ENCODE data around the gene SNX32.

SNX32 gene

DNA sequence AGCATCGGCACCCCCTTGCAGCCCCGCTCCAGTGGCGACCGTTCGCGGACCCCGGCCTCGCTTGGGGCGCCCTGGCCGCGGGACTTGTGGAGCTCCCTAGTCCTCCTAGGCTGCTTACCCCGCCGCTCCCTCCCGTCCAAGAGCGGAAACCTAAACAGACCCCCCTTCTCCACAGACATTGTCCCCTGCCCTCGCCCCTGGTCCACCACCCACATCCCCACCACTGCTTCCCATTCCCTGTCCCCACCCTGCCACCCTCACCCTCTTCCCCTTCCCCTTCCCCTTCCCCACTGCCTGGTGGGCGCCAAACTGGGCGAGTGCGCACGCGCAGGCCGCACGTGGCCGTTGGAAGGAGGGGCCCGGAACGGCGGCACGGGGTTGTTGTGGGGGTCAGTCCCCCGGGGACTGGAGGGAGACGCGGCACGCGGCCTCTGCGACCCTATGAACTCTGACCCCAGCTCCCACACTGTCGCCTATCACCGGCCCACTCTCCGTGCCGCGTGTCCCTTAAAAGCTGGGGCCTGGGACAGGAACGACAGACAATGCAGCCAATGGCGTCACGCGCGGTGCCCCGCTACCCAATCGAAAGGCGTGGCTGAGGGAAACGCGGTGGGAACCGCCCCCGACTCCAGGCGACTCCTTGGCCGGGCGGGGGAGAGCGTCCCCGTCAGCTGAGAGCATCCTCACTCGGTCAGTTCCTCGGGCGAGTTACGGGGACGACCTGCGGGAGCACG is at the start of gene SNX32:
Gene SNX32, plus strand, starts transcription at position 667 of the 734 bp plus-strand sequence. CDS start 103 bp downstream, outside the sequence.
- peaks cover 17% of the 10 kb centered on the region for H3K27me3 Mint-ChIP-seq
- no peaks in the 10 kb centered on the region for H3K9me3 Mint-ChIP-seq
- no peak within 1 kb of the TSS for H3K27ac Mint-ChIP-seq
- no peak within 1 kb of the TSS for H3K4me3 Mint-ChIP-seq
- H3K4me1 Mint-ChIP-seq (ENCODE audit: low read depth), result peaks cover 37% of the 10 kb centered on the region
- H3K36me3 Mint-ChIP-seq (ENCODE audit: low read depth), result no peaks in the 10 kb centered on the region

- no peaks in the 10 kb centered on the region for H3K36me3 Mint-ChIP-seq (ENCODE audit: low read depth)
- H3K4me1 Mint-ChIP-seq (ENCODE audit: low read depth), result peaks cover 30% of the 10 kb centered on the region
- no peaks in the 10 kb centered on the region for H3K9me3 Mint-ChIP-seq
- H3K4me3 Mint-ChIP-seq, result peak overlapping the region; percentile 30
- H3K27me3 Mint-ChIP-seq, result peaks cover 50% of the 10 kb centered on the region
- no peak overlapping the region for H3K27ac Mint-ChIP-seq
Measured at GRCh38 chr11:65785319-65786007, 48.3 kb upstream of the SNX32 start.

DNA sequence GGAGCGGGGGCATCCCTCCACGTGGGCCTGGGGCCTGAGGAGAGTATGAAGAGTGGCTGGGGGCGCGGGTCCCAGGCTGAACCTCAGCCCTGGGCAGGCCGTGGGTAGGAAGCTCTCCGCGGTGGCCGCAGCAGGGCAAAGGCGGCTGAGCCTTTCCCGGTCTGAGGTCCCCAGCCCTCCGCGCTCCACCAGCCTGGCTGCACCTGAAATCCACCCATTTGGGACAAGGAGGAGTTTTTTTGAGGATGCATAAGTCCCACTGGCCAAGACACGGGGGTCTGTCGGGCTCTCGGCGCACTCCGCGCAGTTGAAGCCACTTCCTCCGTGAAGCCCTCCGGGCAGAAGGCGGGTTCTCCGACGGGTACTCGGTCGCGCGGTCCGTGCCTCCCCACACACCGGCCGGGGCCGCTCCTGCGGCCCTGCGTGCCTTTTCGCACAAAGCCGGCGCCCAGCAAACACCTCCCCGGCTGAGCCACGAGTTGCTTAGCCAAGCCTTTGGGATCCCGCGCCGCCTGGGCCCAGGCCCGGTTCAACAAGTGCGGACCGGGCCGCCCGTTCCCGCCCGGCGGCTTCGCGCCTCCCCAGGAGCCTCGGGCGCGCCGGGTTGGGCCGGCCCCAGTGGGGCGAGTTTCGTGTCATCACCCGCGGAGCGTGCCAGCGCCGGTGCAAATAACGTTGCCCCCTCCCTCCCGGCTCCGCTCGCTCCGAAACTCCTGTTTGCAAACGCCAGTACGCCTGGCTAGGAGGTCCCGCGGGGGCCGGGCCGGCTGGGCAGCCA is 47.6 kb upstream of the SNX32 start:
- H3K36me3 Mint-ChIP-seq (ENCODE audit: low read depth), result no peaks in the 10 kb centered on the region
- no peak overlapping the region for H3K27ac Mint-ChIP-seq
- no peak overlapping the region for H3K4me3 Mint-ChIP-seq
- H3K4me1 Mint-ChIP-seq (ENCODE audit: low read depth), result peaks cover 31% of the 10 kb centered on the region
- H3K27me3 Mint-ChIP-seq, result peaks cover 54% of the 10 kb centered on the region
- H3K9me3 Mint-ChIP-seq, result no peaks in the 10 kb centered on the region

DNA sequence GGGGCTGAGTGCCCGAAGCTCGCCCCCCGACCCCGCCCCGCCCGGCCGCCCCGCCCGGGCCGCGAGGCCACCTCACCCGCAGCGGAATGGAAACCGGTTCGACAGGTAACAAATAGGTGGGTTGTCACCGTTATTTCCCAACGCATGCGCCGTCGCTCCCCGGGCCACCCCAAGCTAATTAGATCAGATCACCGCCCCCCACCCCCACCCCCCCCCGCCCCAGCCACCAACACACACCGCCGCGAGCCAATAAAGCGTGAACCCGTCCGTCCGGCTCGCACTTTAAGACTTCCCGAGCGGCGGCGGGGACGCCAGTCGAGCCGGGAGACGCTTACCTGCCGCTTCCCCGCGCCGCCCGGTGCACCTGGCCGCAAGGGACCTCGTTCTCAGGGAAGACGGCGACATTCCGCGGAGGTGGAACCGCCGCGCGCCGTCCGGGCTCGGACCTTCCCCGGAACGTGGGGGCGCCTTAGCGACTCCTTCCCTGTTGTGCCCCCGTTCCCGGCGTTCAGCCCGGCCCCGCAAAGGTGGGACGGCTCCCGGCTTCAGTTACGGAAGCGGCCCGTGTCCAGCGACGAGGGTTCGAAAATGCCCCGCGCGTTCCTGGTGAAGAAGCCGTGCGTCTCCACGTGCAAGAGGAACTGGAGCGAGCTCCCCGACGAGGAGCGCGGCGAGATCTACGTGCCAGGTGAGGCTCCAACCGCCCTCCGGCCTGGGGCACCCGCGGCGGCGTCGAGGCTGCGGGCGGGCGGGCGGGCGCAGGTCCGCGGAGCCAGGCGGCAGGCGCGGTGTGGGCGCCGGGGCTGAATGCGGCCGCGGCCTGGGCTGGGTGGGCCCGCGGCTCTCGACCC is 46.8 kb upstream of the SNX32 start, which contains the start of gene OVOL1:
Gene OVOL1, plus strand, starts transcription at position 278 of the 851 bp plus-strand sequence. Its CDS starts 311 bp downstream, at position 589.
- no peaks in the 10 kb centered on the region for H3K9me3 Mint-ChIP-seq
- peak within 1 kb of the TSS; percentile 70 for H3K4me3 Mint-ChIP-seq
- no peak within 1 kb of the TSS for H3K27ac Mint-ChIP-seq
- H3K27me3 Mint-ChIP-seq, result peaks cover 54% of the 10 kb centered on the region
- peaks cover 37% of the 10 kb centered on the region for H3K4me1 Mint-ChIP-seq (ENCODE audit: low read depth)
- H3K36me3 Mint-ChIP-seq (ENCODE audit: low read depth), result no peaks in the 10 kb centered on the region

DNA sequence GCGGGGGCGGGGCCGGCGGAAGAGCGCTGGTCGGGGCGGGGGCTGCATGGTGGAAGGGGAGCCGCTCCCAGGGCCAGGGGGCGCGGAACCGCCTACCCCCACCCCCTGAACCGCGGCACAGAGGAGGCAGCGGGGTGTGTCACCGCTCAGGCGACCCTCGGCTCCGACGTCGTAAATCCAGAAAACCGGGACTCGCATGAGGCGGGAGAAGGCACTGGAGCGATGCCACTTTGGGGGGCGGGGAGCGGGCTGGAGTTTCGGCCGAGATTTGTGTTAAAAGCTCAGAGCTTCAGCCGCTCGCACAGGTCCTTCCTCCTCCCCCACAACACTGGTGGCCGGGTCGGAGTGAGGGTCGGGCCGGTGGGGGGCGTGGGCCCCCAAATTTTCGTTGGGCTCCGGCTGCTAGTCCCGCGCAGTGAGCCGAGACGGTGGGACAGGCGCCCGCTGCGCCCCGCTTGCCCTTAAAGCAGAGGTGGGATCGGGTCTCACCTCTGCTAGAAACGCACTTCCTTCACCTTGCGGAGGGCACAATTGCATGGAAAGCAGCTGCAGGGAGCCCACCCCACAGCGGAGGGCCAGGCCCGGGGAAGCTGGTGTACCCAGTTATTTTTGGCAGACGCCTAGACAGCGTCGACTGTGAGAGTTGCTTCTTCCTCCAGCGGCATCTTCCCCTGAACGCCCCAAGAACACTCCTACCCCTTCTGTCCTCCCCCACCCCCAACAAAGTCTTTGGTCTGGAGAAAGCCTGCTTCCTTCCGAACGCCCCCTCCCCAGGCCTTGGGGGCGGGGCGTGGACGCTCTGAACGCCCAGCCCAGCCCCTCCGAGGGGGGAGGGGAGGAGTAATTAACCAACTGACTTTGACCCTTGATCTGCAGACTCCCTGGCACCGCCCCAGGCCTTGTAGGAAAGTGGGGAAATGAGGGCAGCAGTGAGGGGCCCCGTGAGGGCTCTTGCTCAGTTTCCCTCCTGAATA is 45.8 kb upstream of the SNX32 start:
- Mint-ChIP-seq H3K36me3 (ENCODE audit: low read depth) (no peaks in the 10 kb centered on the region), H3K4me3 (peak overlapping the region; percentile 70), H3K27me3 (peaks cover 52% of the 10 kb centered on the region), H3K4me1 (ENCODE audit: low read depth) (peaks cover 39% of the 10 kb centered on the region), H3K9me3 (no peaks in the 10 kb centered on the region), H3K27ac (no peak overlapping the region)

DNA sequence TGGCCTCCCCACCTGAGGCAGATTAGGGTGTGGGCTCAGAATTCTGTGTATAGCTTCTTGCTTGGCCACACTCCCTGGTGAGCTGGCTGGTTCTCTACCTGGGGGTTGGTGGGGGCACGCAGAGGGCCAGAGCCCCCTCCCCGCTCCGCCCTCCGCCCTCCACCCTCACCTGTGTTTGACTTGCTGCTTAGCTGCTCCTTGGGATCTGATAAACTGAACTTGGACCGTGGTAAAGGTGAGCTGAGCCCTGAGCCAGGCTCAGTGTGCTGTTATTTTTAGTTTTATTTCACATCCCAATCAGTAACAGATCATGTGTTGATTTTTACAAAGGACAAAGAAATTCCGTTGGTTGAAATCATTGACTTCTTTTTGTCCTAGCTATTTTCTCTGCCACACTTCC is 44.9 kb upstream of the SNX32 start:
- H3K4me1 Mint-ChIP-seq (ENCODE audit: low read depth), result peaks cover 36% of the 10 kb centered on the region
- H3K4me3 Mint-ChIP-seq, result no peak overlapping the region
- no peaks in the 10 kb centered on the region for H3K9me3 Mint-ChIP-seq
- H3K36me3 Mint-ChIP-seq (ENCODE audit: low read depth), result no peaks in the 10 kb centered on the region
- peaks cover 46% of the 10 kb centered on the region for H3K27me3 Mint-ChIP-seq
- no peak overlapping the region for H3K27ac Mint-ChIP-seq

DNA sequence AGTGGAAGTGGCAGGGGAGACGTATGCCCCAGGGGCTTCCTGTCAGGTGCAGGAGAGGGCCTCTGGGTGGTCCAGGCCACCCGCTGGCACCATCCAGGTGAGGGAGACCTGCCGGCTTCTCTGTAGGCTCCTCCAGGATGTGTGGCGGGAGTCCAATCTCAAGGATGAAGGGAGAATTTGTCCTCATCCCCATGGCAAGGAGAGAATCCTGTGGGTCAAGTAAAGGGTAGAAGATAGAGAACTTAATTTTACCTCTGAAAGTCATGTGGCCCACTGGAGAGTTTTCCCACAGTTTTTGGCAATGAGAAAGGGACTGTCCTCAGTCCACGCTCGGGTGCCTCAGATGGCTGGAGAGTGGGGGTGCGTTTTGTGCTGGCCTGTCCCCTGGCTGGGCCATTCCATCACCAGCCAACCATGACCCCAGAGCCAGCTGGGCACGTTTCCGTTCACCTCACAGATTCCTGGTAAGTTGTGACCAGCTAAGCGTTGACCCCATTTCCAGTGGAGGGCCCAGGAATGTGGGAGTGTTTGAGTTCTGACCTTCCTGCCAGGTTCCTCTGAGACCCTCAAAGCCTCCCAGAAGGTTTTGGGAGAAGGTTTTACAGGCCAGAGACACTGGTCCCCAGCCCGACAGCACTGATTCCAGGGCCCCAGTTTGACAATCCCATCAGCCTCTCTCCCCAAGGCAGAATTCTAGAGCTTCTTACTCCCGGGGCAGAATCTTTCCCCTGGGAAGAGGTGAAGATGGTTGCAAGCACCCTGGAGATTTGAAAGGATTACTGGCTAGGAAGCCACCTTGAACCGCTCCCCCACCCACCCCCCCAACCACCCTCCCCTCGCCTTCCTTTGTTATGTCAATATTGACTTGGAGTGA is 44.3 kb upstream of the SNX32 start:
- Mint-ChIP-seq H3K36me3 (ENCODE audit: low read depth) (no peaks in the 10 kb centered on the region), H3K27me3 (peaks cover 41% of the 10 kb centered on the region), H3K4me3 (no peak overlapping the region), H3K9me3 (no peaks in the 10 kb centered on the region), H3K27ac (no peak overlapping the region), H3K4me1 (ENCODE audit: low read depth) (peaks cover 36% of the 10 kb centered on the region)

DNA sequence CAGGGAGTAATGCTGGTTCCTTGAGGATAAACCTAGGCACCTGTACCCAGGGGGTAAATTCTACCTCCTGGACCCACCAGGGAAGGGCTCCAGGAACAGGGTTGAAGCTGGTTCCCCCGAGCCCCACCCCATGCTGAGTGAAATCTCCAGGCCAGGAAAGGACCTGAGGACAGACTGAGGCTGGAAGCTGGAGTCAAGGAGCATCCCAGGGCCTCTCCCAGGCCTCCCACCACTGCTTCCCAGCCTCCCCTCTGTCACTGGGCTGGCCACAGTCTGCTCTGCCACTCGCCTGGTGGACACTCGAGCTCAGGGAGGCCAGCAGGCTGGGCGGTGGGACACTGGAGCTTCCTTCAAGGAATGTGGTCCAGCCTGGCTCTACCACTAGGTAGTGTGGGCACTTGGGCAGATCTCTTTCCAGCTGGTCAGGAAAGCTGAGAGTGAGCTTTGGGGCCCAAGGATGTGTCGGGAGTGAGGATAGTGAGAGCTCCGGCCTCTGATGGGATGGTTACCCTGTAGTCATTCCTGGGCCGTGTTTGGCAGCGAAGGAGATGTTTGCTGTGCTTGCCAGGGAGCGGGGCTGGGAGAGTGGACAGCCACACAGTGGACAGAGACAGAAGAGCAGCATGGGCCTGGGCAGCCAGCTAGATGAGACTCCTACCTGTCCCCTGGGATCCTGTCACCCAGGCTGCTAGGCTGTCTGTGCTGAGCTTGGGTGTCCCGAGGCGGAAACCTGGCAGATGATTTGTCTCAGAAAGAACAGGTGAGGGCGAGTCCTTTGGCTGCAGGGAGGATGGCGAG is 43.5 kb upstream of the SNX32 start:
- H3K9me3 Mint-ChIP-seq, result no peaks in the 10 kb centered on the region
- no peak overlapping the region for H3K27ac Mint-ChIP-seq
- H3K27me3 Mint-ChIP-seq, result peaks cover 36% of the 10 kb centered on the region
- H3K4me3 Mint-ChIP-seq, result no peak overlapping the region
- H3K4me1 Mint-ChIP-seq (ENCODE audit: low read depth), result peaks cover 32% of the 10 kb centered on the region
- no peaks in the 10 kb centered on the region for H3K36me3 Mint-ChIP-seq (ENCODE audit: low read depth)

DNA sequence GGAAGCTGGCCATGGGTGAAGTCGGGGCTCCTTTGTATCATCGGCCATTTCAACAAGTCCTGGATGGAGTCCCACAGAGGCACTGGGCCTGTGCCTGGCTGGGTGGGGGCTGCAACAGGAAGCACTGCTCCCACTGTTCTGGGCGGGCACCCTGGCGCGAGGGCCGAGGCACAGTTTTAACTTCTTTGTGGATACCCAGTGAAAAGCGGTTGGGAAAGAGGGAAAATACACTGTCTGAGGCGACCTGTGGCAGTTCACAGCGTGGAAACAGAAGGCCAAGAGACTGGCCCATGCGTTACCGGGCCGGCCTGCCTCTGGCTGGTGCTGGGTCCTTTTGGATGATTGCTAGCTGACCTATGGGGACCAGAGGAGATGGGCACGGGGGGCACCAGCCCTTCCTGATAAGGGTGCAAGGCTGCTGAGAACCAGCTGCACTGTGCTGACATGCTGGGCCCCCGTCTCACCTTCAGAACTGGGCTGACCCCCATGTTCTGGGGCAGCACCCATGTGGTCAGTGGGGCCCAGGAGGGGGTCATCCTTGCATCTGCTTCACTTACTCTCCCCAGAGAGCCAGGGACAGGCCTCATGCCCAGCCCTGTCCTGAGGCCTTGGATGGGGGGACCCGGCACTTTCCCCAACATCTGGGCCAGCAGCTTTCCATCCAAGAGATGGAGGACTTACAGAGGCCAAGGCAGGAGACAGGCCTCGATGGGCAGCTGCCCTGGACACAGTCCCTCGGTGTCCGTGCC is 42.7 kb upstream of the SNX32 start:
- Mint-ChIP-seq H3K4me3 (no peak overlapping the region), H3K36me3 (ENCODE audit: low read depth) (no peaks in the 10 kb centered on the region), H3K4me1 (ENCODE audit: low read depth) (peaks cover 24% of the 10 kb centered on the region), H3K27ac (no peak overlapping the region), H3K9me3 (no peaks in the 10 kb centered on the region), H3K27me3 (peaks cover 28% of the 10 kb centered on the region)

GRCh38 chr11:65791719-65792213 is 42.0 kb upstream of the SNX32 start:
- Mint-ChIP-seq H3K9me3 (no peaks in the 10 kb centered on the region), H3K36me3 (ENCODE audit: low read depth) (no peaks in the 10 kb centered on the region), H3K27ac (peak overlapping the region; percentile 76), H3K4me3 (no peak overlapping the region), H3K4me1 (ENCODE audit: low read depth) (peaks cover 24% of the 10 kb centered on the region), H3K27me3 (peaks cover 28% of the 10 kb centered on the region)

DNA sequence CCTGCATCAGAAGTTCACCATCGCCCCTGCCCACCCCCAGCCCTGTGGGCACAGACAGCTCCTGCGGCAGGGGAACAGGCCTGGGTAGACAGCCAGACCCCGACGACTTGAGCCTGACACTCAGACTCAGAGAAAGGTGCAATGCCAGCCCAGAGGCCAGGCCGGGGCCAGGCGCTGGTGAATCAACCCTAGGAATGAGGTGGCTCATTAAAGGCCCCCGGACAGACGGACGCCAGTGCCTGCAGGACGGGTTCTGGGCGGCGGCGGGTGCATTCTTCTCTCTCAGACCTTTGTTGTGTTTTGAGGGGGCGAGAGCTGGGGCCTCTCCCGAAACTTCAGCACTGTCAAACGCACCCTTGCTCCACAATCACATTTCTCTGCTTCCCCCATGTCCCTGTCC is 41.3 kb upstream of the SNX32 start:
- Mint-ChIP-seq H3K27ac (peak overlapping the region; percentile 76), H3K36me3 (ENCODE audit: low read depth) (no peaks in the 10 kb centered on the region), H3K9me3 (no peaks in the 10 kb centered on the region), H3K4me3 (no peak overlapping the region), H3K4me1 (ENCODE audit: low read depth) (peaks cover 21% of the 10 kb centered on the region), H3K27me3 (peaks cover 25% of the 10 kb centered on the region)
